Measurements from ENCODE around the gene CACNA1S. TPM values are rescaled to one million over a fixed set of nuclear protein-coding genes. Genes with fewer than 3 reads are reported as not detected.

The CACNA1S gene
- total RNA-seq, 1 donor from 2014 or later: 0.07 TPM

- no peak overlapping the region for H3K4me3 Mint-ChIP-seq
- DNase-seq (ENCODE audit: low read depth, low spot score): no peak
- no peaks in the 10 kb centered on the region for H3K27me3 Mint-ChIP-seq (ENCODE audit: low read depth)
- H3K36me3 Mint-ChIP-seq (ENCODE audit: low read depth): no peaks in the 10 kb centered on the region
- no peak overlapping the region for H3K27ac Mint-ChIP-seq (ENCODE audit: unreplicated experiment)
- peaks cover 37% of the 10 kb centered on the region for H3K4me1 Mint-ChIP-seq
- no peaks in the 10 kb centered on the region for H3K9me3 Mint-ChIP-seq
- TF ChIP-seq, protein P1, sequence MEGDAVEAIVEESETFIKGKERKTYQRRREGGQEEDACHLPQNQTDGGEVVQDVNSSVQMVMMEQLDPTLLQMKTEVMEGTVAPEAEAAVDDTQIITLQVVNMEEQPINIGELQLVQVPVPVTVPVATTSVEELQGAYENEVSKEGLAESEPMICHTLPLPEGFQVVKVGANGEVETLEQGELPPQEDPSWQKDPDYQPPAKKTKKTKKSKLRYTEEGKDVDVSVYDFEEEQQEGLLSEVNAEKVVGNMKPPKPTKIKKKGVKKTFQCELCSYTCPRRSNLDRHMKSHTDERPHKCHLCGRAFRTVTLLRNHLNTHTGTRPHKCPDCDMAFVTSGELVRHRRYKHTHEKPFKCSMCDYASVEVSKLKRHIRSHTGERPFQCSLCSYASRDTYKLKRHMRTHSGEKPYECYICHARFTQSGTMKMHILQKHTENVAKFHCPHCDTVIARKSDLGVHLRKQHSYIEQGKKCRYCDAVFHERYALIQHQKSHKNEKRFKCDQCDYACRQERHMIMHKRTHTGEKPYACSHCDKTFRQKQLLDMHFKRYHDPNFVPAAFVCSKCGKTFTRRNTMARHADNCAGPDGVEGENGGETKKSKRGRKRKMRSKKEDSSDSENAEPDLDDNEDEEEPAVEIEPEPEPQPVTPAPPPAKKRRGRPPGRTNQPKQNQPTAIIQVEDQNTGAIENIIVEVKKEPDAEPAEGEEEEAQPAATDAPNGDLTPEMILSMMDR (conservative IDR thresholded peaks at IDR 0.05): no peak
Observed at GRCh38 chr1:201103666-201104065, 8.6 kb downstream of the CACNA1S start.

GRCh38 chr1:201100169-201100930, 11.9 kb downstream of the CACNA1S start:
- TF ChIP-seq, protein P1 (conservative IDR thresholded peaks at IDR 0.05): no peak
- DNase-seq (ENCODE audit: low read depth, low spot score): no peak
- no peaks in the 10 kb centered on the region for H3K36me3 Mint-ChIP-seq (ENCODE audit: low read depth)
- H3K4me1 Mint-ChIP-seq: peaks cover 30% of the 10 kb centered on the region
- H3K27ac Mint-ChIP-seq (ENCODE audit: unreplicated experiment): peak overlapping the region; percentile 67
- H3K27me3 Mint-ChIP-seq (ENCODE audit: low read depth): no peaks in the 10 kb centered on the region
- no peak overlapping the region for H3K4me3 Mint-ChIP-seq
- H3K9me3 Mint-ChIP-seq: no peaks in the 10 kb centered on the region

GRCh38 chr1:201098992-201099677, 13.1 kb downstream of the CACNA1S start:
- TF ChIP-seq, protein P1 (conservative IDR thresholded peaks at IDR 0.05): no peak
- Mint-ChIP-seq H3K27ac (ENCODE audit: unreplicated experiment) (peak overlapping the region; percentile 87), H3K36me3 (ENCODE audit: low read depth) (no peaks in the 10 kb centered on the region), H3K9me3 (no peaks in the 10 kb centered on the region), H3K4me1 (peaks cover 20% of the 10 kb centered on the region), H3K4me3 (no peak overlapping the region), H3K27me3 (ENCODE audit: low read depth) (no peaks in the 10 kb centered on the region)
- DNase-seq (ENCODE audit: low read depth, low spot score): no peak

GRCh38 chr1:201096977-201097856, 15.0 kb downstream of the CACNA1S start:
- Mint-ChIP-seq H3K27me3 (ENCODE audit: low read depth) (no peaks in the 10 kb centered on the region), H3K27ac (ENCODE audit: unreplicated experiment) (no peak overlapping the region), H3K4me3 (no peak overlapping the region), H3K36me3 (ENCODE audit: low read depth) (no peaks in the 10 kb centered on the region), H3K4me1 (peaks cover 20% of the 10 kb centered on the region), H3K9me3 (no peaks in the 10 kb centered on the region)
- DNase-seq (ENCODE audit: low read depth, low spot score): no peak
- TF ChIP-seq, protein P1 (conservative IDR thresholded peaks at IDR 0.05): no peak

GRCh38 chr1:201096041-201096461, 16.2 kb downstream of the CACNA1S start:
- Mint-ChIP-seq H3K9me3 (no peaks in the 10 kb centered on the region), H3K27me3 (ENCODE audit: low read depth) (no peaks in the 10 kb centered on the region), H3K4me1 (peaks cover 20% of the 10 kb centered on the region), H3K4me3 (no peak overlapping the region), H3K36me3 (ENCODE audit: low read depth) (no peaks in the 10 kb centered on the region), H3K27ac (ENCODE audit: unreplicated experiment) (no peak overlapping the region)
- no peak for DNase-seq (ENCODE audit: low read depth, low spot score)
- TF ChIP-seq, protein P1 (conservative IDR thresholded peaks at IDR 0.05): no peak

Data from neural crest cell (in vitro differentiated cells).